OCI-LY1 (cell line): Measurements from ENCODE around the gene PCDHGB6.
"Not testable (repeated sequence)": the region's sequence is repeated elsewhere in the genome, so short reads cannot be mapped to it uniquely, and the experiment has no call there.

ENCODE experiments used
- H2AFZ ChIP-seq: fragments of 200-600 bp; sonication (generic), shearing (Covaris generic); 2 replicates; pipeline ENCODE4 v1.6.0; 2014; ENCODE audit warnings: antibody characterized with exemption, mild to moderate bottlenecking, low read length
- H3F3A ChIP-seq: fragments of 200-600 bp; sonication (generic), shearing (Covaris generic); 2 replicates; pipeline ENCODE4 v1.6.0; 2014; ENCODE audit warnings: mild to moderate bottlenecking, antibody characterized with exemption, low read length, moderate library complexity; ENCODE audit not compliant: insufficient read depth
- H3K27ac ChIP-seq: fragments of 200-600 bp; sonication (generic); 2 replicates; pipeline ENCODE4 v1.5.1; 2014; ENCODE audit warnings: low read length, mixed run types, mild to moderate bottlenecking, low read depth; ENCODE audit not compliant: poor library complexity, severe bottlenecking
- H3K27me3 ChIP-seq: fragments of 200-600 bp; sonication (generic); 2 replicates; pipeline ENCODE4 v1.6.0; 2014; ENCODE audit warnings: antibody characterized with exemption, mild to moderate bottlenecking, low read length, moderate library complexity; ENCODE audit not compliant: insufficient read depth
- H3K36me3 ChIP-seq: fragments of 200-600 bp; sonication (generic); 2 replicates; pipeline ENCODE4 v1.6.1; 2014; ENCODE audit warnings: mild to moderate bottlenecking, antibody characterized with exemption, low read length, moderate library complexity, mixed read lengths; ENCODE audit not compliant: insufficient read depth
- H3K4me1 ChIP-seq: fragments of 200-600 bp; sonication (generic); 2 replicates; pipeline ENCODE4 v1.5.1; 2014; ENCODE audit warnings: mild to moderate bottlenecking, low read length, moderate library complexity; ENCODE audit not compliant: insufficient read depth, severe bottlenecking
- H3K4me2 ChIP-seq: fragments of 200-600 bp; sonication (generic), shearing (Covaris generic); 2 replicates; pipeline ENCODE4 v1.6.1; 2014; ENCODE audit warnings: low read length
- H3K4me3 ChIP-seq: fragments of 200-600 bp; sonication (generic); 2 replicates; pipeline ENCODE4 v1.5.1; 2014; ENCODE audit warnings: low read length, low read depth, mild to moderate bottlenecking, mixed read lengths; ENCODE audit not compliant: poor library complexity, severe bottlenecking
- H3K79me2 ChIP-seq: fragments of 200-600 bp; shearing (Covaris generic); 2 replicates; pipeline ENCODE4 v1.6.1; 2016; ENCODE audit warnings: mixed run types, low read length, mixed read lengths; ENCODE audit not compliant: insufficient read depth
- H3K9ac ChIP-seq: fragments of 200-600 bp; sonication (generic), shearing (Covaris generic); 2 replicates; pipeline ENCODE4 v1.6.1; 2014; ENCODE audit warnings: mild to moderate bottlenecking, low read length, mixed read lengths
- H3K9me2 ChIP-seq: fragments of 200-600 bp; sonication (generic), shearing (Covaris generic); 2 replicates; pipeline ENCODE4 v1.6.1; 2014; ENCODE audit warnings: low read depth, mild to moderate bottlenecking, low read length, mixed read lengths
- H3K9me3 ChIP-seq: fragments of 200-600 bp; shearing (Covaris generic); 2 replicates; pipeline ENCODE4 v1.6.1; 2014; ENCODE audit warnings: low read length, mixed read lengths
- H4K20me1 ChIP-seq: fragments of 200-600 bp; sonication (generic), shearing (Covaris generic); 2 replicates; pipeline ENCODE4 v1.6.0; 2016; ENCODE audit warnings: mild to moderate bottlenecking, low read length; ENCODE audit not compliant: insufficient read depth
- CTCF ChIP-seq: fragments of 200-600 bp; sonication (generic), shearing (Covaris generic); IDR thresholded peaks from 2 replicates; pipeline ENCODE4 v1.5.1; 2017; ENCODE audit warnings: mild to moderate bottlenecking, antibody characterized with exemption, low read length, moderate library complexity, mixed read lengths
- EZH2 ChIP-seq: fragments of 200-600 bp; sonication (generic), shearing (Covaris generic); IDR thresholded peaks from 2 replicates; pipeline ENCODE4 v1.8.0; 2017; ENCODE audit warnings: borderline replicate concordance, mixed run types, mild to moderate bottlenecking, antibody characterized with exemption, low read length, moderate library complexity, mixed read lengths

PCDHGB6 gene

GRCh38 chr5:141374627-141375026 lies 33.2 kb upstream of the PCDHGB6 start:
- Histone ChIP-seq H3K27me3 (no peaks in the 10 kb centered on the region), H3K4me3 (no peak overlapping the region), H3K9ac (no peak overlapping the region), H3K27ac (no peak overlapping the region), H3K4me1 (no peaks in the 10 kb centered on the region), H4K20me1 (no peaks in the 10 kb centered on the region), H3F3A (0 out of 2 replicates have a peak, but pooled peaks cover 3% of the 10 kb centered on the region), H3K36me3 (no peaks in the 10 kb centered on the region), H3K4me2 (no peak overlapping the region), H3K9me2 (no peaks in the 10 kb centered on the region), H3K9me3 (peaks cover 19% of the 10 kb centered on the region), H3K79me2 (no peaks in the 10 kb centered on the region), H2AFZ (no peak overlapping the region)
- TF ChIP-seq CTCF (no peak), EZH2 (no peak)

DNA sequence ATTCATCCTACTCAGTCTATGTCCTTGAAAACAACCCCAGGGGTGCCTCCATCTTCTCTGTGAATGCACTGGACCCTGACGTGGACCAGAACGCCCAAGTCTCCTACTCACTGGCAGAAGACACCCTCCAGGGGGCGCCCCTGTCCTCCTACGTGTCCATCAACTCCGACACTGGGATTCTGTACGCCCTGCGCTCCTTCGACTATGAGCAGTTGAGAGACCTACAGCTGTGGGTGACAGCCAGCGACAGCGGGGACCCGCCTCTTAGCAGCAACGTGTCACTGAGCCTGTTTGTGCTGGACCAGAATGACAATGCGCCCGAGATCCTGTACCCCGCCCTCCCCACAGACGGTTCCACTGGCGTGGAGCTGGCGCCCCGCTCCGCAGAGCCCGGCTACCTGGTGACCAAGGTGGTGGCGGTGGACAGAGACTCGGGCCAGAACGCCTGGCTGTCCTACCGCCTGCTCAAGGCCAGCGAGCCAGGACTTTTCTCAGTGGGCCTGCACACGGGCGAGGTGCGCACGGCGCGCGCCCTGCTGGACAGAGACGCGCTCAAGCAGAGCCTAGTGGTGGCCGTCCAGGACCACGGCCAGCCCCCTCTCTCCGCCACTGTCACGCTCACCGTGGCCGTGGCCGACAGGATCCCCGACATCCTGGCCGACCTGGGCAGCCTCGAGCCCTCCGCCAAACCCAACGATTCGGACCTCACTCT lies 32.2 kb upstream of the PCDHGB6 start:
- not testable (repeated sequence) for H3K9ac ChIP-seq, H3K4me1 ChIP-seq, H3K79me2 ChIP-seq, H3K27me3 ChIP-seq, H3K27ac ChIP-seq, H3K4me3 ChIP-seq, H4K20me1 ChIP-seq, H3K9me2 ChIP-seq, H3K36me3 ChIP-seq, H3F3A ChIP-seq, H2AFZ ChIP-seq, H3K4me2 ChIP-seq
- peaks cover 19% of the 10 kb centered on the region for H3K9me3 ChIP-seq

DNA sequence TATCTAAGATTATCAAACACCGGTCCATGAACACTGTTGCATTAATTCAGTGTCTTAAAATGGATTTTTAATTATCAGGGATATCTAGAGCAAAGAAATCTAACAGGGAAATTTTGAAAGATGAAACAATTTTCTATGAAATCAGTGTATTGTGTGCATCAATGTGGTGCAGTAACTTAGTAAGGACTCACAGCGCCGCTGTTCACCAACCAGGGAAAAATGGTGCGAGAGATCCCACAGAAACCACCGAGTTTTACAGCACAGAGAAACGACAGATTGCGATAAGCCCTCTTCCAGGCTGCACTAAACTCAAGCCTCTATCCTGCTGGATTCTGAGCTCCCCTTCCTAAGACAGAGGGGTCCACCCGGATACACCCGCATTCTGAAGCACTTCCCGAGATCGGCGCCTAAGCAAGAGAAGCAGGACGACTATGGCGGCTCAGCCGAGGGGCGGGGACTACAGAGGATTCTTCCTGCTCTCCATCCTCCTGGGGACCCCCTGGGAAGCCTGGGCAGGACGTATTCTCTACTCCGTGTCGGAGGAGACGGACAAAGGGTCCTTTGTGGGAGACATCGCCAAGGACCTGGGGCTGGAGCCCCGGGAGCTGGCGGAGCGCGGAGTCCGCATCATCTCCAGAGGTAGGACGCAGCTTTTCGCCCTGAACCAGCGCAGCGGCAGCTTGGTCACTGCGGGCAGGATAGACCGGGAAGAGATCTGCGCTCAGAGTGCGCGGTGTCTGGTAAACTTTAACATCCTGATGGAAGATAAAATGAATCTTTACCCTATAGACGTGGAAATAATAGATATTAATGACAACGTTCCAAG lies 25.1 kb upstream of the PCDHGB6 start, which contains the start of gene PCDHGA7:
Gene PCDHGA7 (plus strand): TSS at position 274 of the 826 bp plus-strand sequence. CDS start 158 bp downstream, at position 432.
- Histone ChIP-seq H3K9me2 (no peaks in the 10 kb centered on the region), H2AFZ (no peak within 1 kb of the TSS), H3K4me1 (no peaks in the 10 kb centered on the region), H3K9me3 (peaks cover 9% of the 10 kb centered on the region), H3K27me3 (no peaks in the 10 kb centered on the region), H3K36me3 (no peaks in the 10 kb centered on the region), H3K27ac (no peak within 1 kb of the TSS), H3K9ac (no peak within 1 kb of the TSS), H3K4me3 (no peak within 1 kb of the TSS), H3K4me2 (no peak within 1 kb of the TSS), H3F3A (no peaks in the 10 kb centered on the region), H3K79me2 (no peaks in the 10 kb centered on the region), H4K20me1 (no peaks in the 10 kb centered on the region)
- TF ChIP-seq EZH2 (no peak), CTCF (no peak)
